Astrocyte of the spinal cord (primary cell): ENCODE data around the gene RNF115.
"Not testable (repeated sequence)": the region's sequence is repeated elsewhere in the genome, so short reads cannot be mapped to it uniquely, and the experiment has no call there.

Experiments
- DNase-seq: peaks from one replicate; pipeline ENCODE4 v3.0.0; 2011; ENCODE audit warnings: low read depth, low spot score
- H3K4me3 ChIP-seq: 2 replicates; pipeline ENCODE4 v1.5.1; 2011; ENCODE audit warnings: low read depth, mild to moderate bottlenecking, low read length, moderate library complexity
- in situ Hi-C: cut with HindIII; loops from 2 replicates; pipeline ENCODE4 v1.10.0; 2017; ENCODE audit warnings: low sequenced_read_pairs
- TF ChIP-seq, protein P1 (sequence below): IDR thresholded peaks from 2 replicates; pipeline ENCODE4 v1.5.1; 2012; ENCODE audit warnings: low read depth, mild to moderate bottlenecking, low read length, inconsistent platforms

The RNF115 gene

DNA sequence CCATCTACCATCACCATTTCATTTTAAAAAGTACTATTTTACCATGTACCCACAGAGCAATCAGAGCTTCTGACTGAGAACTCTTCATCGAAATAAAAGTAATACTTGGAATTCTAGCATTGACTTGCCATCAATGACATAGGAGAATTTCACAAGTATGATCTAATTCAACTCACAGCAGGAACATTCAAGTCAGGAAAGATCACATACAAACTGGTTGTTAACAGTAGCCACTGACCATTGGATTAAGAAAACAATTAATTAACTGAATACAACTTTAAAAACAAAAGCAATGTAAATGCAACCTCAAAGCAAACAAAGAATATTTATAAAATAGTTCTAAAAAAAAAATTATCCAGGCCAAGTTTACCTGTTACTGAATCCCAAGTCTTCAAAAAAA is 18.8 kb downstream of the RNF115 start:
- peak; percentile 63 for DNase-seq
- TF ChIP-seq, protein P1, sequence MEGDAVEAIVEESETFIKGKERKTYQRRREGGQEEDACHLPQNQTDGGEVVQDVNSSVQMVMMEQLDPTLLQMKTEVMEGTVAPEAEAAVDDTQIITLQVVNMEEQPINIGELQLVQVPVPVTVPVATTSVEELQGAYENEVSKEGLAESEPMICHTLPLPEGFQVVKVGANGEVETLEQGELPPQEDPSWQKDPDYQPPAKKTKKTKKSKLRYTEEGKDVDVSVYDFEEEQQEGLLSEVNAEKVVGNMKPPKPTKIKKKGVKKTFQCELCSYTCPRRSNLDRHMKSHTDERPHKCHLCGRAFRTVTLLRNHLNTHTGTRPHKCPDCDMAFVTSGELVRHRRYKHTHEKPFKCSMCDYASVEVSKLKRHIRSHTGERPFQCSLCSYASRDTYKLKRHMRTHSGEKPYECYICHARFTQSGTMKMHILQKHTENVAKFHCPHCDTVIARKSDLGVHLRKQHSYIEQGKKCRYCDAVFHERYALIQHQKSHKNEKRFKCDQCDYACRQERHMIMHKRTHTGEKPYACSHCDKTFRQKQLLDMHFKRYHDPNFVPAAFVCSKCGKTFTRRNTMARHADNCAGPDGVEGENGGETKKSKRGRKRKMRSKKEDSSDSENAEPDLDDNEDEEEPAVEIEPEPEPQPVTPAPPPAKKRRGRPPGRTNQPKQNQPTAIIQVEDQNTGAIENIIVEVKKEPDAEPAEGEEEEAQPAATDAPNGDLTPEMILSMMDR: no peak

GRCh38 chr1:145804235-145805045 is 19.5 kb downstream of the RNF115 start:
- DNase-seq: no peak
- TF ChIP-seq, protein P1: no peak
- in situ Hi-C loops: no loop called here
- H3K4me3 ChIP-seq: no peak overlapping the region

More for the DNA sequence above, 18.8 kb downstream of the RNF115 start:
- H3K4me3 ChIP-seq: no peak overlapping the region
- in situ Hi-C loops: no loop called here

- TF ChIP-seq, protein P1: no peak
- no peak for DNase-seq
- H3K4me3 ChIP-seq: no peak overlapping the region
- in situ Hi-C loops: no loop called here
Measured at GRCh38 chr1:145799806-145800205, 24.1 kb downstream of the RNF115 start.

GRCh38 chr1:145796753-145797152 is 27.1 kb downstream of the RNF115 start:
- TF ChIP-seq, protein P1: no peak
- in situ Hi-C loops: no loop called here
- DNase-seq: no peak
- no peak overlapping the region for H3K4me3 ChIP-seq

- in situ Hi-C loops: no loop called here
- TF ChIP-seq, protein P1: no peak
- no peak overlapping the region for H3K4me3 ChIP-seq
- no peak for DNase-seq
Measured at GRCh38 chr1:145795257-145795881, 28.5 kb downstream of the RNF115 start.

DNA sequence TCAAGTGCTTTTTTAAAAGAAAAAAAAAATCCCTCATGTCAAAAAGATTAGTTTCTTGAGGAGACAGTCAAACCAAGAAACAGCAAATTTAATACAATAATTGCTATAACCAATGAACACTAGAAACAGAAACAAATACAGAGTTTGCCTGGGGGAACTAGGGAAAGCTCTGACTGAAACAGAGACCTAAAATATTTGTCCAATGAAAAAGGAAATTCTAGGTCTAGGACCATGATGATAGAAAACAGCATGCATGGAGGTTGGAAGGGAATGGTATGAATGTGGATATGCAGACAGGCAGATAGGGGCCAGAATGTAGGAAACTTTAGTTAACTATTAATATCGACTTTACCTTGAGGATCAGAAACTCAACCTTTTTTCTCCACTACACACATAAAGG is 31.4 kb downstream of the RNF115 start:
- H3K4me3 ChIP-seq: no peak overlapping the region
- TF ChIP-seq, protein P1: no peak
- in situ Hi-C loops: no loop called here
- no peak for DNase-seq

- in situ Hi-C loops, H3K4me3 ChIP-seq, DNase-seq: not testable (repeated sequence)
Measured at GRCh38 chr1:145791860-145792259, 32.0 kb downstream of the RNF115 start.
